ENCODE results near the gene S100A2. TPM values are rescaled to one million over a fixed set of nuclear protein-coding genes. Genes with fewer than 3 reads are reported as not detected.

S100A2 gene
- 5.3 and 15.8 TPM in 2 replicates for total RNA-seq (2014; rRNA removed; shearing (Covaris generic))

DNA sequence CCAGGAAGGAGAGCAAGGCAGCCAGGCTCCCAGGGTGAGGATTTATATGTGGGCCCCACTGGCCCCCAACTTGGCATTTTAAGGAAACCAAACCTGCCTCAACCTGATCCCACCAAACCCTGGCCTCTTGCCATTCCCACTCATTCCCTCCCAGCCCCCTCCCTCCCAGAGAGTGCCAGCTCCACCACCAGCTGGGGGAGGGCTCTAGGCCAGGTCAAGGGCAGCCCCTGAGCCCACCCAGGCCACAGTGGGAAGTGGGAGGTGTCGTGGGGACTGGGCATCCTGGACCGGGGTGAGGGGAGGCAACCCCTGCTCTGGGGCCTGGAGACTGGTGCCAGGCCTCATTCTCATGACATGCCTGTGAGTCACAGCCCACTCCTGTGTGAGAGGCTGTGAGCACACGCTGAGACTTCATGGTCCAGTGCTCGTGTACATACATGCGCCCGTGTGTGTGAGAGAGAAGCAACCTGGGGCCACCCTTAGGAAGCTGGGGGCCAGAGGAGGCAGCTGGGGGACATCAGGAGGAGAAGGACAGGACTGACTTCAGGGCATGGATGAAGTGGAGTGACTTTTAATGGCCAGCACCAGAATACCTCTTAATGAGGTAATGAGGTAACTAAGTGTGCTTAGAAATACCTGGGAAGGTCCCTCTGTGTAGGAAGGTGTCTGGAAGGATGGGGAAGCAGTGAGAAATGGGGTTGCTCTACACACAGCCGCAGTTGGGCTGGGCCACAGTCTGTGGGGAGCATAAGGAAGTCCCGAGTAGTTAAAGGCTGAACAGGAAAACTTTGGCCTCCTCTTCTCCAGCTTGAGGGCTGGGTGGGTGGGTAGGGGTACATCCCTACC lies at the start of gene S100A2:
Gene S100A2, minus strand, starts transcription at position 316 of the 846 bp plus-strand sequence. CDS start 1,967 bp downstream, outside the sequence.
- peaks cover 54% of the 10 kb centered on the region for H3K4me1 ChIP-seq (replicated peaks)
- no peaks in the 10 kb centered on the region for H3K9me3 ChIP-seq (replicated peaks)
- peak within 1 kb of the TSS; percentile 99 for H3K27ac ChIP-seq
- DNase-seq (ENCODE audit: low read depth in 1 of 2, low spot score in 2 of 2): peak; percentile 91 to 92
- H3K36me3 ChIP-seq: 0 out of 2 replicates have a peak, but pooled peaks cover 4% of the 10 kb centered on the region
- H3K27me3 ChIP-seq (replicated peaks): no peaks in the 10 kb centered on the region
- no peak within 1 kb of the TSS for H3K4me3 ChIP-seq

GRCh38 chr1:153615406-153615805 lies 49.8 kb upstream of the S100A2 start:
- no peak overlapping the region for H3K27ac ChIP-seq
- no peaks in the 10 kb centered on the region for H3K9me3 ChIP-seq (replicated peaks)
- H3K36me3 ChIP-seq: peaks cover 19% of the 10 kb centered on the region
- H3K4me1 ChIP-seq (replicated peaks): peaks cover 27% of the 10 kb centered on the region
- no peak for DNase-seq (ENCODE audit: low read depth in 1 of 2, low spot score in 2 of 2)
- H3K27me3 ChIP-seq (replicated peaks): no peaks in the 10 kb centered on the region
- H3K4me3 ChIP-seq: no peak overlapping the region

DNA sequence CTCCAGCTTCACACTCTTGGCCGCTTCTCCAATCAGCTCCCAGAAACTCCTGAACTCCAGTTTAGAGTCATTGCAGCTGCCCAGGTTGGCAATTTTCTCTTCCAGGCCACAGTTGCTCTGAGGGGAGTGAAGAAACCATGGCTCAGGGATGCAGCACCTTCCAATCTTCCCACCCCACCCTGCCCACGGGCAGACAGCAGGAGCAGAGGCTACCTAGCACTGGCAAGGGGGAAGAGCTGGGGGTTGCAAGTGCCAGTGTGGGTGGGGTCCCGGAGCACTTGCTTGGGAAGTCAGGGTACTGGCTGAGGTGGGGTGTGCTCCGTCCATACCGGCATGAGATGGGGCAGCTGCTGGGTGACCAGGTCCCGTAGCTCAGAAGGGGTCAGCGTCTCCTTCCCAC lies 49.3 kb upstream of the S100A2 start:
- no peaks in the 10 kb centered on the region for H3K9me3 ChIP-seq (replicated peaks)

GRCh38 chr1:153614189-153614900 lies 48.7 kb upstream of the S100A2 start:
- H3K9me3 ChIP-seq (replicated peaks): no peaks in the 10 kb centered on the region
- H3K27me3 ChIP-seq (replicated peaks): no peaks in the 10 kb centered on the region
- no peak for DNase-seq (ENCODE audit: low read depth in 1 of 2, low spot score in 2 of 2)
- H3K27ac ChIP-seq: no peak overlapping the region
- peaks cover 12% of the 10 kb centered on the region for H3K36me3 ChIP-seq
- H3K4me1 ChIP-seq (replicated peaks): peaks cover 38% of the 10 kb centered on the region
- no peak overlapping the region for H3K4me3 ChIP-seq

More for the DNA sequence above, 49.3 kb upstream of the S100A2 start:
- Histone ChIP-seq H3K27me3 (replicated peaks) (no peaks in the 10 kb centered on the region), H3K4me3 (no peak overlapping the region), H3K27ac (no peak overlapping the region), H3K36me3 (peaks cover 16% of the 10 kb centered on the region), H3K4me1 (replicated peaks) (peaks cover 32% of the 10 kb centered on the region)
- DNase-seq (ENCODE audit: low read depth in 1 of 2, low spot score in 2 of 2): no peak

DNA sequence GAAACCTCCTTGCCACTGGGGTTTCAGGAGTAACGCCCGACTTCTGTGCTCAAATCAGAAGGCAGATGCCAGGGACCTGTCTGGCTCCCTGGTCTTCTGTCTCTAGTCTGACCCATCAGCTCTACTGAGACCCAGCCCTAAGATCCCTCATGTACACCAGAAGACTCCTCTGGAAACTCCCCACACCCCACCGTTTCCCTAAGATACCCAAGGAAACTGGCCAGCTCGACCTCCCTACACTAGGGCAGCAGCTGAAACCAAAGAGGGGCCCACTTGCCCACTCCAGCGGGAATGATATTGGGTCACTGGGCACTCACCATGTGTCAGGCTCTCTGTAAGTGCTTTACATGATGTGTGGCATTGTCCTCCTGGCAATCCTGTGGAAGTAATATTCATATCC lies 47.8 kb upstream of the S100A2 start:
- Histone ChIP-seq H3K4me1 (replicated peaks) (peaks cover 47% of the 10 kb centered on the region), H3K27me3 (replicated peaks) (no peaks in the 10 kb centered on the region), H3K36me3 (peaks cover 7% of the 10 kb centered on the region), H3K9me3 (replicated peaks) (no peaks in the 10 kb centered on the region), H3K4me3 (no peak overlapping the region), H3K27ac (no peak overlapping the region)
- no peak for DNase-seq (ENCODE audit: low read depth in 1 of 2, low spot score in 2 of 2)

- no peaks in the 10 kb centered on the region for H3K27me3 ChIP-seq (replicated peaks)
- peaks cover 6% of the 10 kb centered on the region for H3K36me3 ChIP-seq
- no peak for DNase-seq (ENCODE audit: low read depth in 1 of 2, low spot score in 2 of 2)
- H3K4me1 ChIP-seq (replicated peaks): peaks cover 52% of the 10 kb centered on the region
- no peak within 1 kb of the TSS for H3K27ac ChIP-seq
- H3K4me3 ChIP-seq: peak within 1 kb of the TSS; percentile 41
- no peaks in the 10 kb centered on the region for H3K9me3 ChIP-seq (replicated peaks)
Measured at GRCh38 chr1:153612755-153613331, 47.2 kb upstream of the S100A2 start, which contains the start of gene S100A16. Gene S100A16, minus strand, starts transcription at chr1:153613137. Its CDS starts 4,986 bp downstream, at chr1:153608151.

GRCh38 chr1:153612111-153612754 lies 46.6 kb upstream of the S100A2 start:
- Histone ChIP-seq H3K4me1 (replicated peaks) (peaks cover 46% of the 10 kb centered on the region), H3K9me3 (replicated peaks) (no peaks in the 10 kb centered on the region), H3K36me3 (peaks cover 11% of the 10 kb centered on the region), H3K4me3 (peak overlapping the region; percentile 41), H3K27ac (no peak overlapping the region), H3K27me3 (replicated peaks) (no peaks in the 10 kb centered on the region)
- DNase-seq (ENCODE audit: low read depth in 1 of 2, low spot score in 2 of 2): no peak

GRCh38 chr1:153611356-153611755 lies 45.7 kb upstream of the S100A2 start:
- peaks cover 46% of the 10 kb centered on the region for H3K4me1 ChIP-seq (replicated peaks)
- no peaks in the 10 kb centered on the region for H3K27me3 ChIP-seq (replicated peaks)
- no peaks in the 10 kb centered on the region for H3K9me3 ChIP-seq (replicated peaks)
- no peak overlapping the region for H3K27ac ChIP-seq
- DNase-seq (ENCODE audit: low read depth in 1 of 2, low spot score in 2 of 2): no peak
- no peak overlapping the region for H3K4me3 ChIP-seq
- H3K36me3 ChIP-seq: peaks cover 18% of the 10 kb centered on the region

DNA sequence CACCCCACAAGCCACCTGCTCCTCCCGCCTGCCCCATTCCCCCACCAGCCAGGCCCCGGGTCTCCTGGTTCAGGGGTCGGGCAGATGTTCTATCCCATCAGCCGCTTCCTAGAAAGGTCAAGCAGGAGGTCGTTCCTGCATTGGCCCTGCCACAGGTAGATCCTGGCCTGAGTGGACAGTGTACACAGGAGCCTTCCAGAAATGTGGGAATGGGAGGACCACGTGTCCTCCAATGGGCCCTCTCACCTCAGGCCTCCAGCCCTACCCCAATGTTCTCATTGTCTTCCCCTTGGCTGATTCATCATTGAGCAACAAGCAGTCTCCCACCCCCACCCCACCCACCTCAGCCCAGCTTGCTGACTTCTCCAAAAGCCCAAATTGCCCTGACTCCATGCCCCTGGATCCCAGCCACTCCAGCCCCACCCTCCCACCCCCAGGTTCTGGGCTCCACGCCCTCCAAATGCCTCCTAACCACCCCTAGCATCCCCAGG lies 45.2 kb upstream of the S100A2 start:
- Histone ChIP-seq H3K4me1 (replicated peaks) (peaks cover 46% of the 10 kb centered on the region), H3K27ac (no peak overlapping the region), H3K36me3 (peaks cover 19% of the 10 kb centered on the region), H3K27me3 (replicated peaks) (no peaks in the 10 kb centered on the region), H3K9me3 (replicated peaks) (no peaks in the 10 kb centered on the region), H3K4me3 (no peak overlapping the region)
- DNase-seq (ENCODE audit: low read depth in 1 of 2, low spot score in 2 of 2): no peak

- Histone ChIP-seq H3K27me3 (replicated peaks) (no peaks in the 10 kb centered on the region), H3K4me3 (no peak overlapping the region), H3K27ac (no peak overlapping the region), H3K4me1 (replicated peaks) (peaks cover 46% of the 10 kb centered on the region), H3K9me3 (replicated peaks) (no peaks in the 10 kb centered on the region), H3K36me3 (peaks cover 19% of the 10 kb centered on the region)
- DNase-seq (ENCODE audit: low read depth in 1 of 2, low spot score in 2 of 2): no peak
Measured at GRCh38 chr1:153610334-153610733, 44.7 kb upstream of the S100A2 start.

- DNase-seq (ENCODE audit: low read depth in 1 of 2, low spot score in 2 of 2): no peak
- H3K36me3 ChIP-seq: peaks cover 19% of the 10 kb centered on the region
- H3K4me1 ChIP-seq (replicated peaks): peaks cover 46% of the 10 kb centered on the region
- peak overlapping the region; percentile 77 for H3K27ac ChIP-seq
- H3K27me3 ChIP-seq (replicated peaks): no peaks in the 10 kb centered on the region
- no peak overlapping the region for H3K4me3 ChIP-seq
- no peaks in the 10 kb centered on the region for H3K9me3 ChIP-seq (replicated peaks)
Measured at GRCh38 chr1:153609585-153609907, 43.9 kb upstream of the S100A2 start.

- peaks cover 19% of the 10 kb centered on the region for H3K36me3 ChIP-seq
- peak overlapping the region; percentile 34 for H3K4me3 ChIP-seq
- H3K4me1 ChIP-seq (replicated peaks): peaks cover 46% of the 10 kb centered on the region
- DNase-seq (ENCODE audit: low read depth in 1 of 2, low spot score in 2 of 2): peak; percentile 90 to 95
- H3K27me3 ChIP-seq (replicated peaks): no peaks in the 10 kb centered on the region
- H3K9me3 ChIP-seq (replicated peaks): no peaks in the 10 kb centered on the region
- peak overlapping the region; percentile 77 for H3K27ac ChIP-seq
Measured at GRCh38 chr1:153608742-153609584, 43.3 kb upstream of the S100A2 start.
